Measurements from ENCODE around the gene MED16. TPM values are rescaled to one million over a fixed set of nuclear protein-coding genes. Genes with fewer than 3 reads are reported as not detected.

MED16 gene
- total RNA-seq, 1 experiment from 2014 or later = 66.9 TPM

DNA sequence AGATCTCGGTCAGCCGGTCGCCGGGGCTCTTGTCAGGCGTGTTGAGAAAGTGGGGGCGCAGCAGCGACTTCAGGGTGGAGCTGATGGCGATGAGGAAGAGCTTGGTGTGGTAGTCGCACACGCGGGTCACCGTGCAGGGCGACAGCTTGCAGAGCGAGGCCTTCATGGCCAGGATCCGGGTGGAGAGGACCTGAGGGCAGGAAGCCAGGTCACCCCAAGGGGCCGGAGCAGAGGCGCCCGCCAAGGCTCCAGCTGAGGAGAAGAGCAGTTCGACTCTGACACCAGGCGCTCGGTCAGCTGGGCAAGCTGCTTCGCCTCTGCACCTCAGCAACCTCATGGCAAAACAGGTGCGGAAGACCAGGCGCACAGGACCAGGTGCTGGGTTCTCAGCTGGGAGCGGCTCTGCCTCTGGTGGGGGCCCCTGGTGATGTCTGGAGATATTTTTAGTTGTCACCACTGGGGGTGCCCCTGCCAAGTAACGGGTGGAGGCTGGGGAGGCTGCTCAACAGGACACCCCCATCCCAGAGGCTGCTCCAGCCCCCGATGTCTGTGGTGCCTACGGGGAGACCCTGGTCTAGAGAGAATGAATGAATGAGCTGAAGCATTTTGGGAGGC is 17.6 kb downstream of the MED16 start:
- H3K27me3 Mint-ChIP-seq (ENCODE audit: low read depth) = no peaks in the 10 kb centered on the region
- no peak for ATAC-seq
- CTCF ChIA-PET = interaction anchor here (0.7 kb wide), 1 partner anchor 12 kb away, joined by 4 read pairs; no protein-coding TSS in a partner anchor
- no peaks in the 10 kb centered on the region for H3K9me3 Mint-ChIP-seq
- no peak overlapping the region for H3K27ac Mint-ChIP-seq
- H3K4me3 Mint-ChIP-seq = no peak overlapping the region
- no peak for DNase-seq (ENCODE audit: low spot score)
- no peaks in the 10 kb centered on the region; the same call in 1 of the 2 replicates for H3K4me1 Mint-ChIP-seq
- TF ChIP-seq NFE2L1 (CRISPR knock-in tag; IDR thresholded peaks at IDR 0.05) (no peak), SMAD4 (CRISPR knock-in tag; IDR thresholded peaks at IDR 0.05) (no peak), TP53 (CRISPR knock-in tag; IDR thresholded peaks at IDR 0.05) (no peak), ZNF232 (CRISPR knock-in tag; IDR thresholded peaks at IDR 0.05) (no peak), FOXP1 (CRISPR knock-in tag; IDR thresholded peaks at IDR 0.05; ENCODE audit: borderline replicate concordance) (no peak), ZNF396 (CRISPR knock-in tag; IDR thresholded peaks at IDR 0.05; ENCODE audit: borderline replicate concordance) (no peak), ZNF263 (CRISPR knock-in tag; IDR thresholded peaks at IDR 0.05; ENCODE audit: low read depth) (no peak), NR2C2 (CRISPR knock-in tag; IDR thresholded peaks at IDR 0.05) (no peak), ZNF317 (CRISPR knock-in tag; IDR thresholded peaks at IDR 0.05; ENCODE audit: borderline replicate concordance, low read depth) (no peak), ESRRA (CRISPR knock-in tag; IDR thresholded peaks at IDR 0.05; ENCODE audit: borderline replicate concordance) (no peak), ATF1 (CRISPR knock-in tag; IDR thresholded peaks at IDR 0.05) (no peak), ZNF219 (CRISPR knock-in tag; IDR thresholded peaks at IDR 0.05; ENCODE audit: borderline replicate concordance) (no peak), JUN (CRISPR knock-in tag; IDR thresholded peaks at IDR 0.05) (no peak), ZNF416 (CRISPR knock-in tag; IDR thresholded peaks at IDR 0.05) (no peak), NR3C1 (CRISPR knock-in tag; conservative IDR thresholded peaks at IDR 0.05; ENCODE audit: low read depth) (no peak)
- TF ChIP-seq, protein P1, sequence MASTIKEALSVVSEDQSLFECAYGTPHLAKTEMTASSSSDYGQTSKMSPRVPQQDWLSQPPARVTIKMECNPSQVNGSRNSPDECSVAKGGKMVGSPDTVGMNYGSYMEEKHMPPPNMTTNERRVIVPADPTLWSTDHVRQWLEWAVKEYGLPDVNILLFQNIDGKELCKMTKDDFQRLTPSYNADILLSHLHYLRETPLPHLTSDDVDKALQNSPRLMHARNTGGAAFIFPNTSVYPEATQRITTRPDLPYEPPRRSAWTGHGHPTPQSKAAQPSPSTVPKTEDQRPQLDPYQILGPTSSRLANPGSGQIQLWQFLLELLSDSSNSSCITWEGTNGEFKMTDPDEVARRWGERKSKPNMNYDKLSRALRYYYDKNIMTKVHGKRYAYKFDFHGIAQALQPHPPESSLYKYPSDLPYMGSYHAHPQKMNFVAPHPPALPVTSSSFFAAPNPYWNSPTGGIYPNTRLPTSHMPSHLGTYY (CRISPR knock-in tag; IDR thresholded peaks at IDR 0.05) = no peak
- TF ChIP-seq, protein P2, sequence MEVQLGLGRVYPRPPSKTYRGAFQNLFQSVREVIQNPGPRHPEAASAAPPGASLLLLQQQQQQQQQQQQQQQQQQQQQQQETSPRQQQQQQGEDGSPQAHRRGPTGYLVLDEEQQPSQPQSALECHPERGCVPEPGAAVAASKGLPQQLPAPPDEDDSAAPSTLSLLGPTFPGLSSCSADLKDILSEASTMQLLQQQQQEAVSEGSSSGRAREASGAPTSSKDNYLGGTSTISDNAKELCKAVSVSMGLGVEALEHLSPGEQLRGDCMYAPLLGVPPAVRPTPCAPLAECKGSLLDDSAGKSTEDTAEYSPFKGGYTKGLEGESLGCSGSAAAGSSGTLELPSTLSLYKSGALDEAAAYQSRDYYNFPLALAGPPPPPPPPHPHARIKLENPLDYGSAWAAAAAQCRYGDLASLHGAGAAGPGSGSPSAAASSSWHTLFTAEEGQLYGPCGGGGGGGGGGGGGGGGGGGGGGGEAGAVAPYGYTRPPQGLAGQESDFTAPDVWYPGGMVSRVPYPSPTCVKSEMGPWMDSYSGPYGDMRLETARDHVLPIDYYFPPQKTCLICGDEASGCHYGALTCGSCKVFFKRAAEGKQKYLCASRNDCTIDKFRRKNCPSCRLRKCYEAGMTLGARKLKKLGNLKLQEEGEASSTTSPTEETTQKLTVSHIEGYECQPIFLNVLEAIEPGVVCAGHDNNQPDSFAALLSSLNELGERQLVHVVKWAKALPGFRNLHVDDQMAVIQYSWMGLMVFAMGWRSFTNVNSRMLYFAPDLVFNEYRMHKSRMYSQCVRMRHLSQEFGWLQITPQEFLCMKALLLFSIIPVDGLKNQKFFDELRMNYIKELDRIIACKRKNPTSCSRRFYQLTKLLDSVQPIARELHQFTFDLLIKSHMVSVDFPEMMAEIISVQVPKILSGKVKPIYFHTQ (CRISPR knock-in tag; IDR thresholded peaks at IDR 0.05) = no peak
- TF ChIP-seq, protein P3, sequence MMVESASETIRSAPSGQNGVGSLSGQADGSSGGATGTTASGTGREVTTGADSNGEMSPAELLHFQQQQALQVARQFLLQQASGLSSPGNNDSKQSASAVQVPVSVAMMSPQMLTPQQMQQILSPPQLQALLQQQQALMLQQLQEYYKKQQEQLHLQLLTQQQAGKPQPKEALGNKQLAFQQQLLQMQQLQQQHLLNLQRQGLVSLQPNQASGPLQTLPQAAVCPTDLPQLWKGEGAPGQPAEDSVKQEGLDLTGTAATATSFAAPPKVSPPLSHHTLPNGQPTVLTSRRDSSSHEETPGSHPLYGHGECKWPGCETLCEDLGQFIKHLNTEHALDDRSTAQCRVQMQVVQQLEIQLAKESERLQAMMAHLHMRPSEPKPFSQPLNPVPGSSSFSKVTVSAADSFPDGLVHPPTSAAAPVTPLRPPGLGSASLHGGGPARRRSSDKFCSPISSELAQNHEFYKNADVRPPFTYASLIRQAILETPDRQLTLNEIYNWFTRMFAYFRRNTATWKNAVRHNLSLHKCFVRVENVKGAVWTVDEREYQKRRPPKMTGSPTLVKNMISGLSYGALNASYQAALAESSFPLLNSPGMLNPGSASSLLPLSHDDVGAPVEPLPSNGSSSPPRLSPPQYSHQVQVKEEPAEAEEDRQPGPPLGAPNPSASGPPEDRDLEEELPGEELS (CRISPR knock-in tag; IDR thresholded peaks at IDR 0.05) = no peak
- TF ChIP-seq, protein P4, sequence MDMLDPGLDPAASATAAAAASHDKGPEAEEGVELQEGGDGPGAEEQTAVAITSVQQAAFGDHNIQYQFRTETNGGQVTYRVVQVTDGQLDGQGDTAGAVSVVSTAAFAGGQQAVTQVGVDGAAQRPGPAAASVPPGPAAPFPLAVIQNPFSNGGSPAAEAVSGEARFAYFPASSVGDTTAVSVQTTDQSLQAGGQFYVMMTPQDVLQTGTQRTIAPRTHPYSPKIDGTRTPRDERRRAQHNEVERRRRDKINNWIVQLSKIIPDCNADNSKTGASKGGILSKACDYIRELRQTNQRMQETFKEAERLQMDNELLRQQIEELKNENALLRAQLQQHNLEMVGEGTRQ (CRISPR knock-in tag; IDR thresholded peaks at IDR 0.05) = no peak
- TF ChIP-seq, protein P5, sequence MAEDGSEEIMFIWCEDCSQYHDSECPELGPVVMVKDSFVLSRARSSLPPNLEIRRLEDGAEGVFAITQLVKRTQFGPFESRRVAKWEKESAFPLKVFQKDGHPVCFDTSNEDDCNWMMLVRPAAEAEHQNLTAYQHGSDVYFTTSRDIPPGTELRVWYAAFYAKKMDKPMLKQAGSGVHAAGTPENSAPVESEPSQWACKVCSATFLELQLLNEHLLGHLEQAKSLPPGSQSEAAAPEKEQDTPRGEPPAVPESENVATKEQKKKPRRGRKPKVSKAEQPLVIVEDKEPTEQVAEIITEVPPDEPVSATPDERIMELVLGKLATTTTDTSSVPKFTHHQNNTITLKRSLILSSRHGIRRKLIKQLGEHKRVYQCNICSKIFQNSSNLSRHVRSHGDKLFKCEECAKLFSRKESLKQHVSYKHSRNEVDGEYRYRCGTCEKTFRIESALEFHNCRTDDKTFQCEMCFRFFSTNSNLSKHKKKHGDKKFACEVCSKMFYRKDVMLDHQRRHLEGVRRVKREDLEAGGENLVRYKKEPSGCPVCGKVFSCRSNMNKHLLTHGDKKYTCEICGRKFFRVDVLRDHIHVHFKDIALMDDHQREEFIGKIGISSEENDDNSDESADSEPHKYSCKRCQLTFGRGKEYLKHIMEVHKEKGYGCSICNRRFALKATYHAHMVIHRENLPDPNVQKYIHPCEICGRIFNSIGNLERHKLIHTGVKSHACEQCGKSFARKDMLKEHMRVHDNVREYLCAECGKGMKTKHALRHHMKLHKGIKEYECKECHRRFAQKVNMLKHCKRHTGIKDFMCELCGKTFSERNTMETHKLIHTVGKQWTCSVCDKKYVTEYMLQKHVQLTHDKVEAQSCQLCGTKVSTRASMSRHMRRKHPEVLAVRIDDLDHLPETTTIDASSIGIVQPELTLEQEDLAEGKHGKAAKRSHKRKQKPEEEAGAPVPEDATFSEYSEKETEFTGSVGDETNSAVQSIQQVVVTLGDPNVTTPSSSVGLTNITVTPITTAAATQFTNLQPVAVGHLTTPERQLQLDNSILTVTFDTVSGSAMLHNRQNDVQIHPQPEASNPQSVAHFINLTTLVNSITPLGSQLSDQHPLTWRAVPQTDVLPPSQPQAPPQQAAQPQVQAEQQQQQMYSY (CRISPR knock-in tag; IDR thresholded peaks at IDR 0.05) = no peak
- peaks cover 11% of the 10 kb centered on the region for H3K36me3 Mint-ChIP-seq
- POLR2A ChIA-PET = no interaction called here

Measured in WTC11 (cell line).